ENCODE measurements around the gene POU3F4. TPM values are rescaled to one million over a fixed set of nuclear protein-coding genes. Genes with fewer than 3 reads are reported as not detected.

Gene POU3F4
- total RNA-seq, 1 donor from 2014 or later = not detected

GRCh38 chrX:83521905-83522304 is 13.8 kb downstream of the POU3F4 start:
- H3K36me3 ChIP-seq = no peaks in the 10 kb centered on the region

GRCh38 chrX:83529950-83530349 is 21.9 kb downstream of the POU3F4 start:
- no peak for DNase-seq (ENCODE audit: low spot score)
- H3K27me3 ChIP-seq = no peaks in the 10 kb centered on the region
- Mint-ChIP-seq H3K9me3 (no peaks in the 10 kb centered on the region), H3K4me3 (no peak overlapping the region), H3K36me3 (no peaks in the 10 kb centered on the region), H3K27ac (no peak overlapping the region), H3K4me1 (peaks cover 4% of the 10 kb centered on the region), H3K27me3 (ENCODE audit: insufficient read depth, low read depth) (no peaks in the 10 kb centered on the region)
- no peak overlapping the region for H3K4me3 ChIP-seq
- no peaks in the 10 kb centered on the region for H3F3A ChIP-seq (ENCODE audit: low read depth)
- no peaks in the 10 kb centered on the region for H3K36me3 ChIP-seq
- H3K79me2 ChIP-seq (ENCODE audit: low read depth) = no peaks in the 10 kb centered on the region
- no peaks in the 10 kb centered on the region for H4K20me1 ChIP-seq (ENCODE audit: low read depth)
- H3K27ac ChIP-seq = no peak overlapping the region
- H3K4me2 ChIP-seq = no peak overlapping the region
- H3K4me1 ChIP-seq = no peaks in the 10 kb centered on the region
- no peak overlapping the region for H2AFZ ChIP-seq (replicated peaks)
- TF ChIP-seq, protein P1, sequence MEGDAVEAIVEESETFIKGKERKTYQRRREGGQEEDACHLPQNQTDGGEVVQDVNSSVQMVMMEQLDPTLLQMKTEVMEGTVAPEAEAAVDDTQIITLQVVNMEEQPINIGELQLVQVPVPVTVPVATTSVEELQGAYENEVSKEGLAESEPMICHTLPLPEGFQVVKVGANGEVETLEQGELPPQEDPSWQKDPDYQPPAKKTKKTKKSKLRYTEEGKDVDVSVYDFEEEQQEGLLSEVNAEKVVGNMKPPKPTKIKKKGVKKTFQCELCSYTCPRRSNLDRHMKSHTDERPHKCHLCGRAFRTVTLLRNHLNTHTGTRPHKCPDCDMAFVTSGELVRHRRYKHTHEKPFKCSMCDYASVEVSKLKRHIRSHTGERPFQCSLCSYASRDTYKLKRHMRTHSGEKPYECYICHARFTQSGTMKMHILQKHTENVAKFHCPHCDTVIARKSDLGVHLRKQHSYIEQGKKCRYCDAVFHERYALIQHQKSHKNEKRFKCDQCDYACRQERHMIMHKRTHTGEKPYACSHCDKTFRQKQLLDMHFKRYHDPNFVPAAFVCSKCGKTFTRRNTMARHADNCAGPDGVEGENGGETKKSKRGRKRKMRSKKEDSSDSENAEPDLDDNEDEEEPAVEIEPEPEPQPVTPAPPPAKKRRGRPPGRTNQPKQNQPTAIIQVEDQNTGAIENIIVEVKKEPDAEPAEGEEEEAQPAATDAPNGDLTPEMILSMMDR (IDR thresholded peaks at IDR 0.05) = no peak
- TF ChIP-seq EZH2 (IDR thresholded peaks at IDR 0.05) (no peak), EZH2phosphoT487 (IDR thresholded peaks at IDR 0.05) (no peak)
- no peaks in the 10 kb centered on the region for H3K9me3 ChIP-seq (ENCODE audit: low read depth)
- H3K9ac ChIP-seq = no peak overlapping the region

More at GRCh38 chrX:83521905-83522304, 13.8 kb downstream of the POU3F4 start:
- no peaks in the 10 kb centered on the region for H3K36me3 Mint-ChIP-seq
- Histone ChIP-seq H2AFZ (replicated peaks) (no peak overlapping the region), H3K4me2 (no peak overlapping the region), H3K9ac (no peak overlapping the region), H3K4me1 (no peaks in the 10 kb centered on the region), H3K9me3 (ENCODE audit: low read depth) (no peaks in the 10 kb centered on the region), H4K20me1 (ENCODE audit: low read depth) (no peaks in the 10 kb centered on the region), H3F3A (ENCODE audit: low read depth) (no peaks in the 10 kb centered on the region), H3K79me2 (ENCODE audit: low read depth) (no peaks in the 10 kb centered on the region), H3K27me3 (no peaks in the 10 kb centered on the region), H3K4me3 (no peak overlapping the region), H3K27ac (no peak overlapping the region)
- no peaks in the 10 kb centered on the region for H3K9me3 Mint-ChIP-seq
- TF ChIP-seq EZH2 (IDR thresholded peaks at IDR 0.05) = no peak
- TF ChIP-seq, protein P1 (IDR thresholded peaks at IDR 0.05) = no peak
- TF ChIP-seq EZH2phosphoT487 (IDR thresholded peaks at IDR 0.05) = no peak
- H3K4me1 Mint-ChIP-seq = peaks cover 5% of the 10 kb centered on the region
- DNase-seq (ENCODE audit: low spot score) = no peak
- no peak overlapping the region for H3K4me3 Mint-ChIP-seq
- no peaks in the 10 kb centered on the region for H3K27me3 Mint-ChIP-seq (ENCODE audit: insufficient read depth, low read depth)
- no peak overlapping the region for H3K27ac Mint-ChIP-seq

- DNase-seq (ENCODE audit: low spot score) = no peak
- Mint-ChIP-seq H3K36me3 (no peaks in the 10 kb centered on the region), H3K9me3 (no peaks in the 10 kb centered on the region), H3K27ac (no peak overlapping the region), H3K27me3 (ENCODE audit: insufficient read depth, low read depth) (no peaks in the 10 kb centered on the region), H3K4me3 (no peak overlapping the region), H3K4me1 (peaks cover 6% of the 10 kb centered on the region)
- Histone ChIP-seq H3K36me3 (no peaks in the 10 kb centered on the region), H4K20me1 (ENCODE audit: low read depth) (no peaks in the 10 kb centered on the region), H3F3A (ENCODE audit: low read depth) (no peaks in the 10 kb centered on the region), H3K4me2 (no peak overlapping the region), H3K27ac (no peak overlapping the region), H3K4me3 (no peak overlapping the region), H3K9me3 (ENCODE audit: low read depth) (no peaks in the 10 kb centered on the region), H3K27me3 (no peaks in the 10 kb centered on the region), H3K4me1 (no peaks in the 10 kb centered on the region), H2AFZ (replicated peaks) (no peak overlapping the region), H3K9ac (no peak overlapping the region), H3K79me2 (ENCODE audit: low read depth) (no peaks in the 10 kb centered on the region)
- TF ChIP-seq, protein P1 (IDR thresholded peaks at IDR 0.05) = no peak
- TF ChIP-seq EZH2phosphoT487 (IDR thresholded peaks at IDR 0.05) (no peak), EZH2 (IDR thresholded peaks at IDR 0.05) (no peak)
Measured at GRCh38 chrX:83535417-83536196, 27.5 kb downstream of the POU3F4 start.
